Ishikawa (cell line): ENCODE measurements around the gene BCL7A.

Experiments
- CEBPB ChIP-seq: IDR thresholded peaks from 2 replicates; pipeline ENCODE4 v1.6.1; 2012
- CREB1 ChIP-seq: IDR thresholded peaks from 2 replicates; pipeline ENCODE4 v1.6.1; 2012; ENCODE audit warnings: low read depth
- EGR1 ChIP-seq: IDR thresholded peaks from 2 replicates; pipeline ENCODE4 v1.6.1; 2012
- EP300 ChIP-seq: IDR thresholded peaks from 2 replicates; pipeline ENCODE4 v1.6.1; 2012; ENCODE audit warnings: borderline replicate concordance
- FOXM1 ChIP-seq: IDR thresholded peaks from 2 replicates; pipeline ENCODE4 v1.6.1; 2012; ENCODE audit warnings: low read depth, borderline replicate concordance
- NFIC ChIP-seq: IDR thresholded peaks from 2 replicates; pipeline ENCODE4 v1.6.1; 2012
- RAD21 ChIP-seq: IDR thresholded peaks from 2 replicates; pipeline ENCODE4 v1.6.1; 2012; ENCODE audit warnings: low read depth
- REST ChIP-seq: IDR thresholded peaks from 2 replicates; pipeline ENCODE4 v1.6.1; 2012; ENCODE audit warnings: low read depth, mild to moderate bottlenecking
- TAF1 ChIP-seq: IDR thresholded peaks from 2 replicates; pipeline ENCODE4 v1.6.1; 2012; ENCODE audit warnings: low read depth, mild to moderate bottlenecking
- TCF12 ChIP-seq: IDR thresholded peaks from 2 replicates; pipeline ENCODE4 v1.6.1; 2012; ENCODE audit warnings: low read depth
- TEAD4 ChIP-seq: IDR thresholded peaks from 2 replicates; pipeline ENCODE4 v1.6.1; 2012
- USF1 ChIP-seq: IDR thresholded peaks from 2 replicates; pipeline ENCODE4 v1.6.1; 2012
- YY1 ChIP-seq: IDR thresholded peaks from 2 replicates; pipeline ENCODE4 v1.6.1; 2012; ENCODE audit warnings: low read depth
- ZBTB7A ChIP-seq: IDR thresholded peaks from 2 replicates; pipeline ENCODE4 v1.6.1; 2012; ENCODE audit warnings: low read depth
- TF ChIP-seq, protein P1 (sequence below): IDR thresholded peaks from 2 replicates; pipeline ENCODE4 v1.6.1; 2012

Gene BCL7A

GRCh38 chr12:122049827-122050226 is 28.1 kb downstream of the BCL7A start:
- TF ChIP-seq ZBTB7A (no peak), CEBPB (no peak), YY1 (no peak), TEAD4 (no peak)

GRCh38 chr12:122050706-122051105 is 29.0 kb downstream of the BCL7A start:
- TF ChIP-seq FOXM1 (no peak), ZBTB7A (no peak), REST (no peak), TEAD4 (no peak), YY1 (no peak), TAF1 (no peak), EGR1 (no peak), TCF12 (no peak), CREB1 (no peak), CEBPB (no peak), NFIC (no peak), EP300 (no peak)
- TF ChIP-seq, protein P1, sequence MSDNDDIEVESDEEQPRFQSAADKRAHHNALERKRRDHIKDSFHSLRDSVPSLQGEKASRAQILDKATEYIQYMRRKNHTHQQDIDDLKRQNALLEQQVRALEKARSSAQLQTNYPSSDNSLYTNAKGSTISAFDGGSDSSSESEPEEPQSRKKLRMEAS: no peak

GRCh38 chr12:122051231-122051876 is 29.7 kb downstream of the BCL7A start:
- no peak for TF ChIP-seq CEBPB
- TF ChIP-seq TEAD4: no peak
- TF ChIP-seq, protein P1: no peak
- no peak for TF ChIP-seq TCF12
- TF ChIP-seq CREB1: no peak
- no peak for TF ChIP-seq EGR1
- no peak for TF ChIP-seq REST
- no peak for TF ChIP-seq TAF1
- no peak for TF ChIP-seq EP300
- no peak for TF ChIP-seq NFIC
- TF ChIP-seq RAD21: no peak
- no peak for TF ChIP-seq FOXM1
- TF ChIP-seq YY1: no peak

GRCh38 chr12:122052285-122052684 is 30.6 kb downstream of the BCL7A start:
- TF ChIP-seq EGR1: no peak
- no peak for TF ChIP-seq TCF12
- no peak for TF ChIP-seq TAF1
- no peak for TF ChIP-seq CEBPB
- TF ChIP-seq, protein P1: no peak
- TF ChIP-seq YY1: no peak
- no peak for TF ChIP-seq CREB1
- TF ChIP-seq REST: no peak
- TF ChIP-seq USF1: no peak
- TF ChIP-seq NFIC: no peak
- no peak for TF ChIP-seq FOXM1
- TF ChIP-seq ZBTB7A: no peak
- TF ChIP-seq RAD21: no peak
- no peak for TF ChIP-seq EP300
